ENCODE data around the gene PRKN. TPM values are rescaled to one million over a fixed set of nuclear protein-coding genes. Genes with fewer than 3 reads are reported as not detected.

The PRKN gene
- total and polyA plus RNA-seq, 2 experiments from 2014 or later, result 0.10 to 0.84 TPM

- ATAC-seq, result no peak
- no peaks in the 10 kb centered on the region for H4K20me1 ChIP-seq (replicated peaks; ENCODE audit: insufficient read depth)
- no peaks in the 10 kb centered on the region for H3K79me2 ChIP-seq (replicated peaks; ENCODE audit: insufficient read depth)
- peaks cover 12% of the 10 kb centered on the region for H3K9me3 Mint-ChIP-seq
- H3K4me1 ChIP-seq (ENCODE audit: insufficient read depth), result peaks cover 22% of the 10 kb centered on the region
- no peak overlapping the region for H3K27ac ChIP-seq (ENCODE audit: low read depth)
- H3F3A ChIP-seq (replicated peaks; ENCODE audit: low read depth), result no peaks in the 10 kb centered on the region
- peaks cover 7% of the 10 kb centered on the region for H3K36me3 Mint-ChIP-seq (ENCODE audit: low read depth)
- H3K27ac Mint-ChIP-seq, result no peak overlapping the region
- H3K27me3 ChIP-seq (ENCODE audit: insufficient read depth), result no peaks in the 10 kb centered on the region
- H3K4me2 ChIP-seq, result no peak overlapping the region
- H3K27me3 Mint-ChIP-seq (ENCODE audit: insufficient read depth, low read depth, poor library complexity), result peaks cover 8% of the 10 kb centered on the region
- TF ChIP-seq ETS1 (IDR thresholded peaks at IDR 0.05) (no peak), NANOG (IDR thresholded peaks at IDR 0.05; ENCODE audit: borderline replicate concordance) (no peak), ZNF114 (CRISPR knock-in tag; IDR thresholded peaks at IDR 0.05) (no peak), CTCF (conservative IDR thresholded peaks at IDR 0.05; ENCODE audit: low read depth in 2 of 2) (no peak), POLR2AphosphoS5 (IDR thresholded peaks at IDR 0.05; ENCODE audit: low read depth) (no peak), EZH2 (IDR thresholded peaks at IDR 0.05; ENCODE audit: low read depth, unreplicated experiment) (no peak), ZNF462 (CRISPR knock-in tag; IDR thresholded peaks at IDR 0.05) (no peak), JUNB (IDR thresholded peaks at IDR 0.05; ENCODE audit: unreplicated experiment) (no peak), CREB1 (CRISPR knock-in tag; IDR thresholded peaks at IDR 0.05; ENCODE audit: low read depth) (no peak), EZH2phosphoT487 (IDR thresholded peaks at IDR 0.05; ENCODE audit: unreplicated experiment) (no peak), REST (IDR thresholded peaks at IDR 0.05; ENCODE audit: unreplicated experiment) (no peak), STAT1 (IDR thresholded peaks at IDR 0.05; ENCODE audit: unreplicated experiment) (no peak), ZNF331 (CRISPR knock-in tag; IDR thresholded peaks at IDR 0.05; ENCODE audit: low read depth) (no peak)
- no peaks in the 10 kb centered on the region for H3K9me2 ChIP-seq (ENCODE audit: insufficient read depth)
- H2AFZ ChIP-seq, result no peak overlapping the region
- no peak overlapping the region for H3K4me3 ChIP-seq
- H3K36me3 ChIP-seq (ENCODE audit: insufficient read depth), result no peaks in the 10 kb centered on the region
- H3K4me3 Mint-ChIP-seq, result no peak overlapping the region
- no peak for DNase-seq (ENCODE audit: low spot score)
- H3K4me1 Mint-ChIP-seq, result peaks cover 42% of the 10 kb centered on the region
Measured at GRCh38 chr6:161949531-161949930, 778.0 kb downstream of the PRKN start.

Data from GM23338 (cell line).